K562 (cell line): Measurements from ENCODE around the gene TMEM184B. TPM values are rescaled to one million over a fixed set of nuclear protein-coding genes. Genes with fewer than 3 reads are reported as not detected.

Experiments
- FOXA3 ChIP-seq, 2 experiments: fragments of 450-650 bp in 1 of 2; sonication (generic) in 1 of 2; formaldehyde crosslinking; IDR thresholded peaks in 1 of 2; conservative IDR thresholded peaks in 1 of 2; 2 replicates each; pipeline versions ENCODE4 v1.4.0 to v1.8.0; 2020 to 2022; ENCODE audit warnings: mild to moderate bottlenecking in 2 of 2, missing genetic modification reagents in 1 of 2
- GTF2B ChIP-seq: IDR thresholded peaks from 2 replicates; pipeline ENCODE4 v1.6.1; 2011; ENCODE audit not compliant: insufficient read length; ENCODE audit errors: extremely low read depth
- ILF3 ChIP-seq: fragments of 450-650 bp; IDR thresholded peaks from 2 replicates; pipeline ENCODE4 v1.6.1; 2018; ENCODE audit warnings: antibody characterized with exemption, mild to moderate bottlenecking, moderate library complexity, borderline replicate concordance
- PREB ChIP-seq: sonication (generic); formaldehyde crosslinking; IDR thresholded peaks from 2 replicates; pipeline ENCODE4 v1.8.1; 2023; ENCODE audit warnings: mild to moderate bottlenecking, missing genetic modification reagents
- REST ChIP-seq, 2 experiments: fragments of 450-650 bp; formaldehyde crosslinking in 1 of 2; IDR thresholded peaks; 2 replicates each; pipeline versions ENCODE4 v1.4.0 to v1.6.1; 2014 to 2020; ENCODE audit warnings: mild to moderate bottlenecking in 2 of 2, borderline replicate concordance in 1 of 2, low read depth in 1 of 2
- USF2 ChIP-seq: sonication (generic); formaldehyde crosslinking; IDR thresholded peaks from 2 replicates; pipeline ENCODE4 v1.5.0; 2020; ENCODE audit warnings: missing genetic modification reagents
- ZNF143 ChIP-seq: sonication (generic); formaldehyde crosslinking; IDR thresholded peaks from 2 replicates; pipeline ENCODE4 v1.9.0; 2022; ENCODE audit warnings: mild to moderate bottlenecking, missing genetic modification reagents
- ZNF146 ChIP-seq: IDR thresholded peaks from one replicate; pipeline ENCODE4 v1.6.1; 2018; ENCODE audit warnings: missing compliant biosample characterization; ENCODE audit not compliant: unreplicated experiment
- ZNF217 ChIP-seq: sonication (generic); formaldehyde crosslinking; IDR thresholded peaks from 2 replicates; pipeline ENCODE4 v1.8.0; 2022; ENCODE audit warnings: mild to moderate bottlenecking, missing genetic modification reagents
- polyA plus RNA-seq, 8 experiments: library from polyadenylated mRNA; depleted of rRNA in 4 of 8; stranded (reverse) in 5 of 8; unstranded in 3 of 8; fragments of >200 nt; fragmentation: Nextera tagmentation in 2 of 8; fragmentation: Illumina TruSeq in 1 of 8; extraction: Ambion mirVana in 2 of 8; extraction: Trizol in 1 of 8; gene quantifications; 2 replicates each; pipeline versions ENCODE4 v1.2.1 to v1.2.3, GENCODE V29; 2011 to 2014; ENCODE audit warnings: inconsistent platforms in 1 of 8, missing spikeins in 1 of 8
- total RNA-seq, 7 experiments: library from RNA; depleted of rRNA in 6 of 7; stranded (reverse); fragments of >200 nt in 6 of 7; fragmentation: Illumina TruSeq in 2 of 7; extraction: Trizol in 2 of 7; gene quantifications; 2 replicates each; pipeline versions ENCODE4 v1.2.1 to v1.2.3, GENCODE V29; 2011 to 2021; ENCODE audit warnings: low replicate concordance in 1 of 7

The TMEM184B gene
- total and polyA plus RNA-seq, 9 of the 15 experiments (the other 6 are each of a cell fraction or from before 2014, with no cell fraction given) = 0.31 to 25.1 (median 6.2) TPM

- TF ChIP-seq REST (IDR thresholded peaks at IDR 0.05; ENCODE audit: borderline replicate concordance) = peak; percentile 84
- no peak for TF ChIP-seq REST (CRISPR knock-in tag; IDR thresholded peaks at IDR 0.05; ENCODE audit: low read depth)
- peak; percentile 98 for TF ChIP-seq USF2 (CRISPR knock-in tag)
- no peak for TF ChIP-seq ZNF146
- TF ChIP-seq GTF2B = no peak
- TF ChIP-seq ZNF217 (CRISPR knock-in tag) = no peak
- TF ChIP-seq ILF3 = no peak
- TF ChIP-seq ZNF143 (CRISPR knock-in tag) = no peak
- TF ChIP-seq PREB = no peak
- TF ChIP-seq FOXA3 (CRISPR knock-in tag; conservative IDR thresholded peaks at IDR 0.05 in 1 of 2, IDR thresholded peaks at IDR 0.05 in 1 of 2) = no peak
Observed at GRCh38 chr22:38181453-38182200, 91.2 kb downstream of the TMEM184B start, which contains the start of gene PLA2G6 (continued).
